HG02973 (cell line): ENCODE data around the gene DBP.
"Not testable (repeated sequence)": the region's sequence is repeated elsewhere in the genome, so short reads cannot be mapped to it uniquely, and the experiment has no call there.

Experiments used
- ATAC-seq: cut with Tn5 transposase; IDR thresholded peaks from one replicate; pipeline ENCODE4 v1.9.1; 2021; ENCODE audit warnings: moderate library complexity; ENCODE audit not compliant: unreplicated experiment

DBP gene, protein sequence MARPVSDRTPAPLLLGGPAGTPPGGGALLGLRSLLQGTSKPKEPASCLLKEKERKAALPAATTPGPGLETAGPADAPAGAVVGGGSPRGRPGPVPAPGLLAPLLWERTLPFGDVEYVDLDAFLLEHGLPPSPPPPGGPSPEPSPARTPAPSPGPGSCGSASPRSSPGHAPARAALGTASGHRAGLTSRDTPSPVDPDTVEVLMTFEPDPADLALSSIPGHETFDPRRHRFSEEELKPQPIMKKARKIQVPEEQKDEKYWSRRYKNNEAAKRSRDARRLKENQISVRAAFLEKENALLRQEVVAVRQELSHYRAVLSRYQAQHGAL

GRCh38 chr19:48636859-48637448 is at the start of gene DBP:
DBP (minus strand) TSS chr19:48637379; CDS start chr19:48636994, 385 bp downstream.
- peak; percentile 1 for ATAC-seq

GRCh38 chr19:48686637-48687036 is 49.5 kb upstream of the DBP start:
- not testable (repeated sequence) for ATAC-seq

GRCh38 chr19:48686088-48686487 is 48.9 kb upstream of the DBP start:
- no peak for ATAC-seq

DNA sequence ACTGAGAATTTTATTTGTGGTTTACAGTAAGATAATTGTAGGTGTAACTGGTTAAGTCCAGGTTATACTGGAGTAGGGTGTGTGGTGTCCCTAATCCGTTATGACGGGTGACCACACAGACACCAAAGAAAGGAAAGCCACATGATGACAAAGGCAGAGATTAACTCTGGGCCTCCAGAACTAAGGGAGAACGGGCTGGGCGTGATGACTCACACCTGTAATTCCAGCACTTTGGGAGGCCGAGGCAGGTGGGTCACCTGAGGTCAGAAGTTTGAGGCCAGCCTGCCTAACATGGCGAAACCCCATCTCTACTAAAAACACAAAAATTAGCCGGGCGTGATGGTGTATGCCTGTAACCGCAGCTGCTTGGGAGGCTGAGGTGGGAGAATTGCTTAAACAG is 48.4 kb upstream of the DBP start:
- no peak for ATAC-seq

GRCh38 chr19:48683349-48683748 is 46.2 kb upstream of the DBP start:
- ATAC-seq, result no peak

DNA sequence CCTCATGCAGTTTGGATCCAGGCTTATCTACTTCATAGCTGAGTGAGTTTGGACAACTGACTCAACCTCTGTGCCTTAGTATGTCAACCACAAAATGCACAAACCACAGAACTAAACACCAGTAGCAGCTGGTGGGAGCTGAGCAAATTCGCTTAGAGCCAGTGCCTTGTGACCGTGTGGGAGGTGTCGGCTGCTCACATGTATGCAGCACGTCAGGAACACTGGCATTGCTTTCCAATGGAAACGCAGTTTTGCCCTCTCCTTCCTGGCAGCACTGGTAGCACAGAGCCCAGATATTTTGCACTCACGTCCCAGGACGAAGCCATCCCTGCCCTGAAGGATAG is 43.9 kb upstream of the DBP start:
- no peak for ATAC-seq

GRCh38 chr19:48680436-48681126 is 43.4 kb upstream of the DBP start:
- no peak for ATAC-seq

DNA sequence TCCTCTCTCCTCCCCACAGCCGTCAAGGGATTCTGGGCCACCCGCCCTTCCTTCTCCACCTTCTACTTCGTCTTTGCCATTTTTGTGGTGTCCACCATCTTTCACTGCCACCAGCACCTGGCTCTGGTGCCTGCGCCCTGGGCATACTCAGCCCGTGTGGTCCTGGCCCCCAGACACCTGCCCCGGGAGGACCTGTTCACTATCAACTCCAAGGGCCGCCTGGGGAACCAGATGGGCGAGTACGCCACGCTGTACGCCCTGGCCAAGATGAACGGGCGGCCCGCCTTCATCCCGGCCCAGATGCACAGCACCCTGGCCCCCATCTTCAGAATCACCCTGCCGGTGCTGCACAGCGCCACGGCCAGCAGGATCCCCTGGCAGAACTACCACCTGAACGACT is 42.8 kb upstream of the DBP start:
- ATAC-seq, result not testable (repeated sequence)

DNA sequence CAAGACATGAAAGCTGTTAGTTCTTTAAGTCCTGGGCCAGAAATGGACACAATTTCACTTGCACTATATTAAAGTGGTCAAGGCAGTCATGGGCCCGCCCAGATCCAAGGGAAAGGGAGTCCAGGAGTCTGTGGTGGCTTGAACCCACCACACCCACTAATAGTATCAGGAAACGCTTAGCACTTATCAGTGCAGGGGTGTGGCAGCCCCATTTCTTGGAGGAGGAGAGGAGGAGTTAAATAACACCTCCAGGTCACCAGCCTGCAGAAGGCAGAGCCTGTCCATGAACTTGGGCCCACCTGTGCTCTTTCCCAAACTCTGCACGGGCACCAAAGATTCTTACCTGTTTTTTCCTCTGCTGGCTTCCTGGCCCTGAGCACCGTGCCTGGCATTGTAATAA is 41.0 kb upstream of the DBP start:
- ATAC-seq, result no peak

GRCh38 chr19:48676887-48677286 is 39.7 kb upstream of the DBP start:
- no peak for ATAC-seq

GRCh38 chr19:48676487-48676886 is 39.3 kb upstream of the DBP start:
- ATAC-seq, result no peak

DNA sequence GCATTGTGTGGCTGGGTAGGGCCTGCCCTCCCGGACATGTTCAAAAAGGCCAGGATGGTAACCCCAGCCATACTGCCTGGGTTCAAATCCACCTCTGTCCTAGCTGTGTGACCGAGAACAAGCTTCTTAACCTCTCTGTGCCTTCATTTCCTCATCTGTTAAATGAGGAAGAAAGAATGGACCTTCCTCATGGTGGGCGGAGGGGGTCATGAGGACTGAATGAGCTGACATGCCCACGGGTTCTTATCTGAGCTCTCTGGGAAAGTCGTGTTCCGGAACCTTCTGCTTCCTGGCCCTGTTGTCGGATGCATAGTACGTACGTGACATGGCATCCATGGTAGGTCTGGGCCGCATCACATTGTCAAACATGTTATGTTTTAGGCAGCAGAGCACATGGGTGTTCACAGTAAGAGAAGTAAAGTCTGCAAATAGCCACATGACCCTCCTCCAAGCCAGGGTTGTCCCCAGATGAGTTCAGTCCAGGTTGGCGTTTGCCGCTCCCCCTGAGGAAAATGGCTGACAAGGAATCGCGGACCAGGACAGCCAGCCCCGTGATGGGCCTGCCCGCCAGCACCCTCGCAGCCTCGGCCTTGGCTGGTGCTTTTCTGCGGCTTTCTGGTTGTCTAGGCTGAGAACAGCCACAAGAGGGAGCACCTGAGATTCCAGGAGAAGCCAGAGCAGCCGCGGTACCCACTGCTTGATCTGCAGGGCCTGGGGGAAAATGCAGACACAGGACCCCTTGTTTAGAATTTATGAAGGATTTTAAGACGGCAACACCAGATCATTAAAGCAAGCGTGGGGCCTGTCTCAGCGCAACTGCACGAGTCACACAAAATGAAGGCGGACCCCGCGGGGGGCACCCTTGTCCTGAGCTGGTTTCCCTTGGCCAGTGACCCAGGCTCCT is 38.0 kb upstream of the DBP start:
- ATAC-seq, result no peak

DNA sequence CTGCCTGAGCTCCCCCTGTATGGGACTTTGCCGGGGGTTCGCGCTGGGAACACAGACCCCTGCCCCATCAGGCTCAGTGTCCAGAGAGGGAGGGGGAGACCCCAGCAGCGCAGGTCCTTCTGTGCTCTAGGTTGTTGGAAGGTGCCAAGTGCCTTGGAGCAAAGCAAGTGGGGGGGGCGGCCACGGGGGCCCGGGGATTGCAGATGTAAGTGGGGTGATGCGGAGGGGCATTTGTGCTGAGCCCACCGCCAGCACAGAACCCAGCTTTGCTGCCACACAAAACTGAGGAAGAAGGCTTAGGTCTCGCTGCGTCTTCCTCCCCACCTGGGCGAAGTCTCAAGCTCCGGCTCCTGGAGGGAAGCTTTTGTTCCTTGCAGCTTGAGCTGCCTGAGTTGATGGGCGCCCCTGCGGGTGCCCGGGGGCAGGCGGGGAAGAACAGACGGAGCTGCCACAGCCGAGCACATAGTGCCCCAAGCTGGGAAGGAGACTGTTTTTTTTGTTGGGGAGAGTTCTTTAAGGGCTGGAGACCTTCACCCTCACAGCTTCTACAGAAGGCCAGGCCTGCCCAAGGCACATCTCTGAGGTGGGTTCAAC is 37.1 kb upstream of the DBP start:
- no peak for ATAC-seq

DNA sequence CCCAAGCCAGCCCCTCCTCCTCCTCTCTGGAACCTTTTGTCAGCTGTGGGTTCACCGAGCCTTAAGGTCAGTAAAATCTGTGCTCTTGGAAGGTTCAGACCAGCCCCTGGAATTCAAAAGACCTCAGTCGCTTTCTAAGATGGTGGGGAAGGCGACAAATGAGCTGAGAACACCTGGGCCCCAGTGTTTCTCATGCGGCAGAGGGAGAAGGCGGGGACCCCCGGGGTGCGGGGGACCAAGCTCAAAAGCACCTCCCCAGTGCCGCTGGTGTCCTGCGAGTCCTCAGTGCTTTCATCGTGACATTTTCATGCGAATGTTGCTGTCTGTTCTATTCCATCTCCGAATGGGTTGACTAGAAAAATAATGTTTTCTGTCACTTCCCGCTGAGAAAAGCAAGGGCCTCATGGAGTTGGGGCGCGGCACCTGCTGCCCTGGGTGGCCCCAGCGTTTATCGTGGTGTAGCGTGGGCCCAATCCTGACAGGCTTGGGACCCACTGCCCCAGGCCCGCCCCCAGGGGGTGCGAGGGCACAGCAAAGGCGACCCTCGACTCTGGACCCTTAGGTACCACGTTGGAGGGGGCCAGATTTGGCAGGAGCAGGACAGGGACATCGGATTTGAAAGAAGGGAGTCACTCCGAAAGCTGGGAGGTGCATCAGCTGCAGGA is 36.4 kb upstream of the DBP start:
- no peak for ATAC-seq

DNA sequence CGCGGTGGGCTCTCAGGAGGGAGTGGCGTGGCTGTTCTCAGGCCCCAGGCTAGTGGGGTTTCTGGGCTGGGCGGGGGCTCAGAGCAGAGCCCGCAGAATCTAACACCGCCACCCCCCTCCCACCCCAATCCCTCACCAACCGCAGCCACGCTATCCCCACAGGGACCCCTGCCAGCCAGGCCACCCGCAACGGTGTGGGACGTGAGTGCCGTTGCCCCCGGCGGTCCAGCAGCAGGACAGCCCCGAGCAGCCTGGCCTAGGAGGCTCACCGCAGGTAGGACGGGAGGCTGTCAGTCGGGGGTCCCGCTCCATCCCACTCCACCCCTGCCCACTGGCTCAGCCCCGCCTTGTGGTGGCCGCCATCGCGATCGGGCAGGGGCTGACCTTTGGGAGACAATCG is 35.8 kb upstream of the DBP start, which contains the start of gene NTN5:
Gene NTN5, minus strand, starts transcription at position 24 of the 400 bp plus-strand sequence. CDS start 2,031 bp downstream, outside the sequence.
- no peak for ATAC-seq

DNA sequence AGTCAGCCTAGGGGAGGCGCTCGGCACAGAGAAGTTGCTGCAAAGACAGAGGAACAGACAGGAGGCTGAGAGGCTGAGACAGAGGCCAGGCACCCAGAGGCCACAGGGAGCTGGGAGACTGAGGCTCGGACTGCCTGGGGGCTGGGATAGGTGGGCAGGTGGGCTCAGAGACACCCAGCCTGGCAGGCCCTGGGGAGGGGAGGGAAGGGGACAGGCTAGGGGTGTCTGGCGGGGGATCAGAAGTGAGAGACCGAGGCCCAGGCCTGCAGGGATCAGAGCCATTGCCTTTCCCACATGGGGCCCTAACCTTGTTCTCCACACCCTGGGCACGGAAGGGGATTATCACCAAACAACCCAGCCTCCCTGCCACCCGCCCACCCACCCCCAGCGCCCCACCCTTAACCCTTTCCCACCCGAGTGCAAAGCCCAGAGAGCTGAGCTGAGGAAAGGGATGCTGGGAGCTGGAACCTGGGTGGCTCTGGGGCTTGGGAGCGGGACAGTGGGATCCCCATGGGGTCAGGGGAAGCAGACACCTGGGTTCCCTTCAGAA is 34.3 kb upstream of the DBP start:
- no peak for ATAC-seq

- ATAC-seq, result no peak
Observed at GRCh38 chr19:48670699-48671445, 33.7 kb upstream of the DBP start.

DNA sequence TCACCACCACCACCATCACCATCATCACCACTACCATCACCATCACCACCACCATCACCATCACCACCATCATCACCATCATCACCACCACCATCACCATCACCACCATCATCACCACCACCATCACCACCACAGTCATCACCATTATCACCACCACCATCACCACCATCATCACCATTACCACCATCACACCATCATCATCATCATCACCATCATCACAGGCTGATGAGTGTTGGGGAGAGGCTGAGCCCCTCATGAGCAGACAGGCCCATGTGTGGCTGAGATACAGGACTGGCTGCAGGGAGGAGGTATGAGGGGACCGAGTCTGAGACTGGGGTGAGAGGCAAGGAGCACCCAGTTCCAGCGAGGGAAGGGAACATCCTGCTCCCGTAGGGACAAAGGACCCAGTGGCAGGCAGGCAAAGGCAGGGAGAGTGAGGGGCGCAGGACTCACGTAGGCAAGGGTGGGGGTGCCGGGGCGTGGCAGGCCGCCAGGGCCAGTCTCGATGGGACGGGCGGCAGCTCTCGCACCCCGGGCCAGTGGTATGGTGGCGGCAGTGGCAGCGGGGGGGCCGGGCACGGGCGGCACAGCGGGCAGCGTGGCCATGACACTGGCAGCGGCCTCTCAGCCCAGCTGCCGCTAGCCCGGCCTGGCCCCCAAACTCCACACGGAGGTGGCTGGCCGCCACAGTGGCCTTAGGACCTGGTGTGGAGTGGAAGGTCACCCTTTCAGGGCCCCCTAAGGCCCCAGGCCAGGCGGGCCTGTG is 32.9 kb upstream of the DBP start:
- no peak for ATAC-seq
